Activated CD4-positive, alpha-beta T cell treated with anti-CD3 and anti-CD28 coated beads for 36 hours (primary cell): ENCODE data around the gene CYP8B1. TPM values are rescaled to one million over a fixed set of nuclear protein-coding genes. Genes with fewer than 3 reads are reported as not detected.

Experiments
- ATAC-seq: fragments of 200-7000 bp; cut with Tn5 transposase; one replicate; pipeline ENCODE4 v1.10.0; 2021; ENCODE audit warnings: mild to moderate bottlenecking, moderate library complexity
- CTCF ChIA-PET: fragments of 350-600 bp; sonication (Branson Sonifier 250); formaldehyde crosslinking; loops from one replicate; lab custom pipeline; 2021; ENCODE audit warnings: antibody characterized with exemption; lab: Charles Lee
- POLR2A ChIA-PET: fragments of 350-600 bp; sonication (Branson Sonifier 250); formaldehyde crosslinking; loops from one replicate; lab custom pipeline; 2021; ENCODE audit warnings: antibody characterized with exemption, inconsistent platforms; lab: Charles Lee
- DNase-seq: peaks from one replicate; pipeline ENCODE4 v3.0.0-alpha.2; 2020
- H3K27ac Mint-ChIP-seq: one replicate; pipeline ENCODE4 v1.8.0; 2021; ENCODE audit warnings: mixed read lengths
- H3K27me3 Mint-ChIP-seq: one replicate; pipeline ENCODE4 v1.8.0; 2021; ENCODE audit warnings: mixed read lengths
- H3K36me3 Mint-ChIP-seq: one replicate; pipeline ENCODE4 v1.8.0; 2021; ENCODE audit warnings: low read depth, mixed read lengths
- H3K4me1 Mint-ChIP-seq: one replicate; pipeline ENCODE4 v1.8.0; 2021; ENCODE audit warnings: mixed read lengths
- H3K4me3 Mint-ChIP-seq: one replicate; pipeline ENCODE4 v1.8.0; 2021; ENCODE audit warnings: mild to moderate bottlenecking, moderate library complexity, mixed read lengths
- H3K9me3 Mint-ChIP-seq: one replicate; pipeline ENCODE4 v1.8.0; 2021; ENCODE audit warnings: low read depth, mixed read lengths
- intact Hi-C, 2 experiments: fragments of 100-400 bp; cut with DNase I in 1 of 2; cut with micrococcal nuclease in 1 of 2; formaldehyde crosslinking; loops; one replicate each; pipeline versions ENCODE4 v1.14.2 to v1.15.1; 2022 to 2024; cut with DNase I, micrococcal nuclease
- total RNA-seq, 2 experiments: library from RNA; stranded (reverse); gene quantifications; one replicate each; pipeline ENCODE4 v1.2.3, GENCODE V29; 2021

CYP8B1 gene
- not detected for total RNA-seq

GRCh38 chr3:42875325-42876151 lies at the start of gene CYP8B1:
Gene CYP8B1, minus strand, starts transcription at chr3:42875879. Its CDS starts 63 bp downstream, at chr3:42875816.
- ATAC-seq = no peak
- intact Hi-C loops = no loop called here
- peaks cover 4% of the 10 kb centered on the region for H3K27me3 Mint-ChIP-seq
- no peak for DNase-seq
- H3K36me3 Mint-ChIP-seq = no peaks in the 10 kb centered on the region
- POLR2A ChIA-PET = no interaction called here
- H3K9me3 Mint-ChIP-seq = no peaks in the 10 kb centered on the region
- no peak within 1 kb of the TSS for H3K27ac Mint-ChIP-seq
- no peak within 1 kb of the TSS for H3K4me3 Mint-ChIP-seq
- CTCF ChIA-PET = interaction anchor here (0.8 to 0.9 kb wide), 2 partner anchors 44 to 56 kb away, joined by 3 to 4 read pairs; no protein-coding TSS in a partner anchor
- no peaks in the 10 kb centered on the region for H3K4me1 Mint-ChIP-seq

- Mint-ChIP-seq H3K9me3 (peaks cover 9% of the 10 kb centered on the region), H3K4me3 (no peak overlapping the region), H3K4me1 (peaks cover 4% of the 10 kb centered on the region), H3K27me3 (no peaks in the 10 kb centered on the region), H3K27ac (no peak overlapping the region), H3K36me3 (no peaks in the 10 kb centered on the region)
- ATAC-seq = no peak
- DNase-seq = no peak
- POLR2A ChIA-PET = no interaction called here
- CTCF ChIA-PET = no interaction called here
- intact Hi-C loops = no loop called here
Measured at GRCh38 chr3:42923606-42924005, 47.9 kb upstream of the CYP8B1 start.

GRCh38 chr3:42914771-42915515 lies 39.3 kb upstream of the CYP8B1 start:
- H3K4me1 Mint-ChIP-seq = no peaks in the 10 kb centered on the region
- ChIA-PET POLR2A (no interaction called here), CTCF (interaction anchor here (0.7 kb wide), 1 partner anchor 27 kb away, joined by 3 read pairs; no protein-coding TSS in a partner anchor)
- H3K27me3 Mint-ChIP-seq = no peaks in the 10 kb centered on the region
- peaks cover 47% of the 10 kb centered on the region for H3K36me3 Mint-ChIP-seq
- no peak overlapping the region for H3K4me3 Mint-ChIP-seq
- H3K9me3 Mint-ChIP-seq = peaks cover 58% of the 10 kb centered on the region
- no peak overlapping the region for H3K27ac Mint-ChIP-seq
- intact Hi-C loops = no loop called here
- DNase-seq (no peak), ATAC-seq (no peak)

- Mint-ChIP-seq H3K4me3 (no peak overlapping the region), H3K9me3 (peaks cover 45% of the 10 kb centered on the region), H3K27me3 (peaks cover 7% of the 10 kb centered on the region), H3K36me3 (peaks cover 48% of the 10 kb centered on the region), H3K27ac (no peak overlapping the region), H3K4me1 (peaks cover 2% of the 10 kb centered on the region)
- no peak for DNase-seq
- ChIA-PET POLR2A (no interaction called here), CTCF (no interaction called here)
- intact Hi-C loops = no loop called here
- ATAC-seq = peak; percentile 55
Measured at GRCh38 chr3:42911551-42911950, 35.9 kb upstream of the CYP8B1 start.

GRCh38 chr3:42908675-42909074 lies 33.0 kb upstream of the CYP8B1 start:
- Mint-ChIP-seq H3K27ac (no peak overlapping the region), H3K27me3 (peaks cover 22% of the 10 kb centered on the region), H3K4me3 (no peak overlapping the region), H3K4me1 (peaks cover 9% of the 10 kb centered on the region), H3K9me3 (peaks cover 24% of the 10 kb centered on the region), H3K36me3 (peaks cover 32% of the 10 kb centered on the region)
- POLR2A ChIA-PET = no interaction called here
- intact Hi-C loops = no loop called here
- CTCF ChIA-PET = no interaction called here
- ATAC-seq = no peak
- no peak for DNase-seq

GRCh38 chr3:42906848-42907183 lies 31.1 kb upstream of the CYP8B1 start:
- intact Hi-C loops = no loop called here
- no peak for DNase-seq
- Mint-ChIP-seq H3K4me1 (peaks cover 9% of the 10 kb centered on the region), H3K27me3 (peaks cover 26% of the 10 kb centered on the region), H3K4me3 (peak overlapping the region; percentile 56), H3K36me3 (peaks cover 24% of the 10 kb centered on the region), H3K27ac (no peak overlapping the region), H3K9me3 (peaks cover 18% of the 10 kb centered on the region)
- POLR2A ChIA-PET = no interaction called here
- ATAC-seq = no peak
- CTCF ChIA-PET = no interaction called here

- peak within 1 kb of the TSS; percentile 2 for H3K27ac Mint-ChIP-seq
- peak within 1 kb of the TSS; percentile 56 for H3K4me3 Mint-ChIP-seq
- DNase-seq (peak; percentile 49), ATAC-seq (peak; percentile 63)
- H3K4me1 Mint-ChIP-seq = peaks cover 11% of the 10 kb centered on the region
- intact Hi-C loops = no loop called here
- ChIA-PET POLR2A (no interaction called here), CTCF (no interaction called here)
- peaks cover 15% of the 10 kb centered on the region for H3K9me3 Mint-ChIP-seq
- peaks cover 19% of the 10 kb centered on the region for H3K36me3 Mint-ChIP-seq
- H3K27me3 Mint-ChIP-seq = peaks cover 26% of the 10 kb centered on the region
Measured at GRCh38 chr3:42906070-42906847, 30.6 kb upstream of the CYP8B1 start, which contains the start of gene ZNF662. Gene ZNF662, plus strand, starts transcription at chr3:42906142. Its CDS starts 1,973 bp downstream, at chr3:42908115.

GRCh38 chr3:42905740-42906069 lies 30.0 kb upstream of the CYP8B1 start:
- H3K27me3 Mint-ChIP-seq = peaks cover 27% of the 10 kb centered on the region
- intact Hi-C loops = no loop called here
- peak; percentile 58 for ATAC-seq
- H3K9me3 Mint-ChIP-seq = peaks cover 12% of the 10 kb centered on the region
- ChIA-PET POLR2A (no interaction called here), CTCF (no interaction called here)
- H3K27ac Mint-ChIP-seq = no peak overlapping the region
- H3K4me1 Mint-ChIP-seq = peaks cover 16% of the 10 kb centered on the region
- peaks cover 15% of the 10 kb centered on the region for H3K36me3 Mint-ChIP-seq
- H3K4me3 Mint-ChIP-seq = peak overlapping the region; percentile 56
- DNase-seq = no peak

GRCh38 chr3:42904076-42904475 lies 28.4 kb upstream of the CYP8B1 start:
- Mint-ChIP-seq H3K9me3 (peaks cover 7% of the 10 kb centered on the region), H3K4me3 (no peak overlapping the region), H3K27me3 (peaks cover 29% of the 10 kb centered on the region), H3K36me3 (peaks cover 10% of the 10 kb centered on the region), H3K27ac (no peak overlapping the region), H3K4me1 (peaks cover 17% of the 10 kb centered on the region)
- DNase-seq = no peak
- no peak for ATAC-seq
- POLR2A ChIA-PET = no interaction called here
- intact Hi-C loops = no loop called here
- CTCF ChIA-PET = no interaction called here

GRCh38 chr3:42902257-42902656 lies 26.6 kb upstream of the CYP8B1 start:
- ChIA-PET POLR2A (no interaction called here), CTCF (interaction anchor here (0.8 kb wide), 1 partner anchor 153 kb away, joined by 4 read pairs; no protein-coding TSS in a partner anchor)
- DNase-seq (no peak), ATAC-seq (no peak)
- peaks cover 29% of the 10 kb centered on the region for H3K27me3 Mint-ChIP-seq
- H3K27ac Mint-ChIP-seq = no peak overlapping the region
- peaks cover 6% of the 10 kb centered on the region for H3K36me3 Mint-ChIP-seq
- H3K4me3 Mint-ChIP-seq = no peak overlapping the region
- peaks cover 17% of the 10 kb centered on the region for H3K4me1 Mint-ChIP-seq
- H3K9me3 Mint-ChIP-seq = peaks cover 7% of the 10 kb centered on the region
- intact Hi-C loops = no loop called here

GRCh38 chr3:42901073-42901415 lies 25.4 kb upstream of the CYP8B1 start:
- Mint-ChIP-seq H3K27me3 (peaks cover 20% of the 10 kb centered on the region), H3K27ac (no peak overlapping the region), H3K4me1 (peaks cover 13% of the 10 kb centered on the region), H3K9me3 (peaks cover 7% of the 10 kb centered on the region), H3K36me3 (peaks cover 4% of the 10 kb centered on the region), H3K4me3 (no peak overlapping the region)
- CTCF ChIA-PET = no interaction called here
- POLR2A ChIA-PET = no interaction called here
- DNase-seq (no peak), ATAC-seq (no peak)
- intact Hi-C loops = no loop called here
